Measurements from ENCODE around the gene BTAF1.

Gene BTAF1

DNA sequence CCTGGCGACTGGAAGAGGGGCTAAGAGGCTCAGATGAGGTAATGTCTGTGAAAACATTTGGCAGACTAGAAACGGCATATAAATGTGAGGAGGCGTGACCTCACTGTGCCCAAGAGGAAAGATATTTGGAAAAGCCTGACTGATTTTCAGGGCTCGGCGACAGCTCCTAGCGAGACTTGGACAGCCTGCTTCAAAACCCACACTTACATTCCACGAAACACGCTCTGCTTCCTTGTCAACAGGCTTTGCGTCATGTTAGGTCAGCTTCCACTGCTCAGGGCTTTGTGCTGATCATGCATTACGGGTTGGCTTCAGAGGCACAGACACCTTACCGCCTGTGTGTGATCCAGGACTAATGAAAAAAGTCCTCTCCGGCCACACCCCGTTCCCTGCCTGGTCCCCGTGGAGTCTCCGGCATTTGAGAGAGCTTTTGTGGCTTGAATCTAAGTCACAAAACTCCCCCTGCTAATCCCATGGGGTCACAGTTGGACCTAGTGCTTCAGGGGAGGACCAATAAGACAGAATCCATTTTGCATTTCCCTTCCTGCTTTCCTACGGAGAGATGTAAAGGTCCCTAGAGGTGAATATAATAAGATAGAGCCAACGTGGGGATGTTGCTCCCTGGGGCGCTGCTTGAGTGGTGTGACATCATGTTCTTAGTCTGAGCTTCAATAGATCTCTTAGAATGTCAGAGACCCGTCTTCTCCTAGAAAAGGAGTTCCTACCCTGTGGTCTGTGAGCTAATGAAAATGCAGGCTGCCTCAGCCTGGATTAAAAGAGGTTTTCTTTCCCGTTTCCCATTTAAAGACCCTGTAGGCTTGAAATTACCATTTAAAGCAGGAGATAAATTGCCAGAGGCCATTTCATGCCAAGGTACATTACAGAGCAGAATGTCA lies 39.8 kb upstream of the BTAF1 start:
- Mint-ChIP-seq H3K27me3 (ENCODE audit: low read depth) (no peaks in the 10 kb centered on the region), H3K9me3 (no peaks in the 10 kb centered on the region), H3K4me3 (peak overlapping the region; percentile 54 to 59 (median 58)), H3K27ac (peak overlapping the region; percentile 85 to 90 (median 86)), H3K4me1 (peaks cover 54% of the 10 kb centered on the region), H3K36me3 (ENCODE audit: low read depth) (no peaks in the 10 kb centered on the region)
- TF ChIP-seq, protein P1, sequence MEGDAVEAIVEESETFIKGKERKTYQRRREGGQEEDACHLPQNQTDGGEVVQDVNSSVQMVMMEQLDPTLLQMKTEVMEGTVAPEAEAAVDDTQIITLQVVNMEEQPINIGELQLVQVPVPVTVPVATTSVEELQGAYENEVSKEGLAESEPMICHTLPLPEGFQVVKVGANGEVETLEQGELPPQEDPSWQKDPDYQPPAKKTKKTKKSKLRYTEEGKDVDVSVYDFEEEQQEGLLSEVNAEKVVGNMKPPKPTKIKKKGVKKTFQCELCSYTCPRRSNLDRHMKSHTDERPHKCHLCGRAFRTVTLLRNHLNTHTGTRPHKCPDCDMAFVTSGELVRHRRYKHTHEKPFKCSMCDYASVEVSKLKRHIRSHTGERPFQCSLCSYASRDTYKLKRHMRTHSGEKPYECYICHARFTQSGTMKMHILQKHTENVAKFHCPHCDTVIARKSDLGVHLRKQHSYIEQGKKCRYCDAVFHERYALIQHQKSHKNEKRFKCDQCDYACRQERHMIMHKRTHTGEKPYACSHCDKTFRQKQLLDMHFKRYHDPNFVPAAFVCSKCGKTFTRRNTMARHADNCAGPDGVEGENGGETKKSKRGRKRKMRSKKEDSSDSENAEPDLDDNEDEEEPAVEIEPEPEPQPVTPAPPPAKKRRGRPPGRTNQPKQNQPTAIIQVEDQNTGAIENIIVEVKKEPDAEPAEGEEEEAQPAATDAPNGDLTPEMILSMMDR (IDR thresholded peaks at IDR 0.05; ENCODE audit: unreplicated experiment in 3 of 3), result no peak

DNA sequence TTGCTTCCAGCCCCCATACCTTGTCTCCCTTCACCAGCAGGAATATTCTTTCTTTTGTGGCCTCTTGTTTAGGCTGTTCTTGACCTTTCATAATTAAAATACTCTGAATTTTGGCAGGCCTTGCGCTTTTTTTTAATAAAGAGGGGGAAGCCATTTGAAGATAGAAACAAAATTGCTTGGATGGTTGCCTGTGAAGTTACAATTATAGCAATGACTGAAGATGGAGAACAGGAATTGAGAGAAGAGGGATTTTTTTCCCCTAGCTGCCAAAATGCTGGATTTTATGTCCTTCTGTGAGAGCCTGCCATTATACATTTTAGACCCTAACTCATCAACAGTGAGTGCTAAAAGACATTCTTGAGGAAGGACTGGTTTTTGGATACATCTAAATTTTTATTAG lies 39.0 kb upstream of the BTAF1 start:
- Mint-ChIP-seq H3K4me3 (peak overlapping the region in 2 of 3 experiments; percentile 54 to 59), H3K27ac (peak overlapping the region; percentile 85 to 90 (median 86)), H3K9me3 (no peaks in the 10 kb centered on the region), H3K36me3 (ENCODE audit: low read depth) (no peaks in the 10 kb centered on the region), H3K4me1 (peaks cover 55% of the 10 kb centered on the region), H3K27me3 (ENCODE audit: low read depth) (no peaks in the 10 kb centered on the region)
- TF ChIP-seq, protein P1 (IDR thresholded peaks at IDR 0.05; ENCODE audit: unreplicated experiment in 3 of 3), result no peak

DNA sequence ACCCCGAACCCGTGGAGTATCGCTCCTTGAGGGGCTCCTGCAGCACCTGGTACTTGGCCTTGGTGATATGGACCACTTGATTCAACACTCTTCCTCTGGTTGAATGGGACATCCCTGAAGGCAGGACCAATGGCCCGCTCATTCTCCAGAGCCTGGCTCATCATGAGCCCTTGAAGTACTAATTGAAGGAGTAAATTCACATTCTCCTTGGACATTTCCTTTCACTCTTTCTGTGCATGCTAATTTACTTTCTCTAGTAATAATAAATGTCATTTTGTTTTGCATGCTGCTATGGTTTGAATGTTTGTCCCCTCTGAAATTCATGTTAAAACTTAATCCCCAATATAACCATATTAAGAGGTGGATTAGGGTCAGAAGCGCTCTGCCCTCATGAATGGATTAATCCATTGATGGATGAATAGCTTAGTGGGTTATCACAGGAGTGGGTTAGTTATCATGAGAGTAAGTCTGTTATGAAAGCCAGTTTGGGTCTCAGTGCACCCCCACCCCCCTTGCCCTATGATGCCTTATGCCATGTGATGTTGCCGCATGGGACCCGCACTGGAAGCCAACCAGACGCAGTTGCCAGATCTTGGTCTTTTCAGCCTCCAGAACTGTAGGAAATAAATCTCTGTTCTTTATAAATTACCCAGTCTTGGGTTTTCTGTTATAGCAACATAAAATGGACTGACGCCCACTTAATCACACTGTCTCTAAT lies 38.0 kb upstream of the BTAF1 start:
- H3K4me3 Mint-ChIP-seq, result peak overlapping the region; percentile 39 to 51 (median 45)
- H3K9me3 Mint-ChIP-seq, result no peaks in the 10 kb centered on the region
- TF ChIP-seq, protein P1 (IDR thresholded peaks at IDR 0.05; ENCODE audit: unreplicated experiment in 3 of 3), result no peak
- no peaks in the 10 kb centered on the region for H3K36me3 Mint-ChIP-seq (ENCODE audit: low read depth)
- no peaks in the 10 kb centered on the region for H3K27me3 Mint-ChIP-seq (ENCODE audit: low read depth)
- H3K4me1 Mint-ChIP-seq, result peaks cover 47% of the 10 kb centered on the region
- peak overlapping the region; percentile 85 to 90 (median 86) for H3K27ac Mint-ChIP-seq

DNA sequence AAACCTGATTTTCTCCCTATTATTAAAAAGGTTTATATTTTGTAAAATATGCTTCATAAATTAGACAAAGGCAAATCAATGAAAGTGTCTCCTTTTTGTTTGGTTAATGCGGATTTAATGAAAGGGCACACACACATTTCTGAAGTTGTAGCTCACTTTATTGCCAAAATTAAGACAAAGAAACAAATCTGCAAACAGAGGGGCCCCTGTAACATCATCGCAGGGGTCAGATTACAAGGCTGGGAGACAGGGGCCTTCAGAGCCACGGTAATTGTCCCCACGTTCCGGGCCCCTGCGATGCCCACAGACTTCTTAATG lies 36.7 kb upstream of the BTAF1 start:
- peak overlapping the region; percentile 85 to 93 (median 90) for H3K4me3 Mint-ChIP-seq
- TF ChIP-seq, protein P1 (IDR thresholded peaks at IDR 0.05; ENCODE audit: unreplicated experiment in 3 of 3), result no peak
- H3K9me3 Mint-ChIP-seq, result no peaks in the 10 kb centered on the region
- peaks cover 47% of the 10 kb centered on the region for H3K4me1 Mint-ChIP-seq
- H3K27me3 Mint-ChIP-seq (ENCODE audit: low read depth), result no peaks in the 10 kb centered on the region
- H3K36me3 Mint-ChIP-seq (ENCODE audit: low read depth), result no peaks in the 10 kb centered on the region
- H3K27ac Mint-ChIP-seq, result peak overlapping the region; percentile 93 to 98 (median 94)

DNA sequence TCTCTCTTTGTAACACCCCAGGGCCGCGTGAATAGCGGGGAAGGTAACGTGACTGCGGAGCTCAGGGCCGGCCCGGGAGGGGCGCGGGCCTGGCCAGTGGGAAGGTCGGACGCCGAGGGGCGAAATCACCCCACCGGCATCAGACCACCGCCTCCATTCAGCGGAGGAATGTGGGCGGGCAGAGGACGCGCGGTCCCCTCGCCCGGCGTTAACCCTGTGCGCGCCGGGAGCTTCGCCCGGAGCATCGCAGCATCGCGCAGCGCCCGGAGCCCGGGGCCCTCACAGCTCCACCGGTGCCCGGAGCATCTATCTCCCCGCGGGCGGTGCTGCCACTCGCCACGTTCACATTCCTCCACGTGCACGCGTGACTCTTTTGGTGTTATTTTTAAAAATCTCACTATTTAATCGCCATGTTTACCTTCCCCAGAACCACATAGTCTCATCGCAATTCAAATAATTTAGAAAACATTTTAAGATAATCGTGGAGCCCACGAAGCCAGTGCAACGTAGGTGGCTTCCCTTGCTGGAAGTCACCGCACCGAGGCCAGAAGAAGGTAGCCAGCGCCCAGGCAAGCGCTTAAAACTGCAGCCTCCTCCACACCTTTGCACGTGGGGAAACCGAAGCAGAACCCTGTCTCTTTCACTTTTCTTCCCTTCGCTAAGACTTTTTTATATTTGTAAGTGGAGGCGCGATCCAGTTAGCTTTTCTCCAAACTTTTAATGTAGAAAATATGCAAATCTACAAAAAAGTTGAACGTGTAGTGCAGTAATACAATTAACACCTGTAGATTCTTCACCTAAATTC lies 36.1 kb upstream of the BTAF1 start:
- Mint-ChIP-seq H3K4me1 (peaks cover 47% of the 10 kb centered on the region), H3K27ac (peak overlapping the region; percentile 93 to 98 (median 94)), H3K4me3 (peak overlapping the region; percentile 85 to 93 (median 90)), H3K36me3 (ENCODE audit: low read depth) (no peaks in the 10 kb centered on the region), H3K9me3 (no peaks in the 10 kb centered on the region), H3K27me3 (ENCODE audit: low read depth) (no peaks in the 10 kb centered on the region)
- TF ChIP-seq, protein P1 (IDR thresholded peaks at IDR 0.05; ENCODE audit: unreplicated experiment in 3 of 3), result no peak
